Upper lobe of left lung (tissue), 6 donors: ENCODE results near the gene MYO3B. TPM values are rescaled to one million over a fixed set of nuclear protein-coding genes. Genes with fewer than 3 reads are reported as not detected.

Experiments used
- ATAC-seq, 2 donors: fragments of 200-7000 bp; cut with Tn5 transposase; one replicate each; pipeline ENCODE4 v1.9.1; 2022; ENCODE audit warnings: mild to moderate bottlenecking in 2 of 2, moderate library complexity in 2 of 2; ENCODE audit not compliant: low FRiP score in 2 of 2
- DNase-seq, 2 donors: peaks; one replicate each; pipeline ENCODE4 v3.0.0-alpha.2; 2019 to 2020
- H3K27ac ChIP-seq, 4 donors: fragments of 200-600 bp; sonication (generic); one replicate each; pipeline ENCODE4 v1.5.1; 2016 to 2019
- H3K27me3 ChIP-seq, 4 donors: fragments of 200-600 bp; sonication (generic); one replicate each; pipeline ENCODE4 v1.5.1; 2017 to 2019
- H3K36me3 ChIP-seq, 4 donors: fragments of 200-600 bp; sonication (generic); one replicate each; pipeline ENCODE4 v1.5.1; 2016 to 2019
- H3K4me1 ChIP-seq, 4 donors: fragments of 200-600 bp; sonication (generic); one replicate each; pipeline ENCODE4 v1.5.1; 2018 to 2019
- H3K4me3 ChIP-seq, 4 donors: fragments of 200-600 bp; sonication (generic); one replicate each; pipeline ENCODE4 v1.5.1; 2017 to 2019; ENCODE audit warnings: mild to moderate bottlenecking in 2 of 4, moderate library complexity in 1 of 4
- H3K9me3 ChIP-seq, 4 donors: fragments of 200-600 bp; sonication (generic); one replicate each; pipeline ENCODE4 v1.5.1; 2018 to 2019
- CTCF ChIP-seq, 6 experiments: fragments of 450-650 bp in 4 of 6; fragments of 200-600 bp in 2 of 6; sonication (generic) in 2 of 6; IDR thresholded peaks; one replicate each; pipeline ENCODE4 v1.5.1; 2016 to 2019; ENCODE audit warnings: antibody characterized with exemption in 6 of 6
- EP300 ChIP-seq, 4 donors: sonication (generic); formaldehyde crosslinking; IDR thresholded peaks; one replicate each; pipeline ENCODE4 v1.5.1; 2017; ENCODE audit warnings: antibody characterized with exemption in 4 of 4, control low read depth in 2 of 4
- POLR2A ChIP-seq, 4 donors: fragments of 450-650 bp; IDR thresholded peaks; one replicate each; pipeline ENCODE4 v1.5.1; 2016 to 2017; ENCODE audit warnings: antibody characterized with exemption in 4 of 4, mild to moderate bottlenecking in 2 of 4
- POLR2AphosphoS5 ChIP-seq, 2 donors: sonication (generic); formaldehyde crosslinking; IDR thresholded peaks; one replicate each; pipeline ENCODE4 v1.5.1; 2017; ENCODE audit warnings: antibody characterized with exemption in 2 of 2
- WGBS, 2 donors: methylation state at CpG; one replicate each; pipeline ENCODE4 v1.1.5; 2017 to 2018; 5-methylcytosine and 5-hydroxymethylcytosine counted together
- total RNA-seq, 6 donors: library from RNA; depleted of rRNA in 4 of 6; stranded (reverse); fragments of >200 nt in 4 of 6; gene quantifications; one replicate each; pipeline versions ENCODE4 v1.1.0 to v1.2.1, GENCODE V29; 2016 to 2021
- donor health status: DM: no; HTN: no; CAD: no; lungs with moderate emphysema.
- donor health status: DM: no; HTN: yes; CAD: no; lungs with severe emphysema.

The MYO3B gene
- total RNA-seq, 6 donors from 2014 or later: 0.09 to 0.20 (median 0.13) TPM; not detected in 3

- H3K36me3 ChIP-seq: no peaks in the 10 kb centered on the region
Observed at GRCh38 chr2:170218456-170218855, 40.5 kb downstream of the MYO3B start.

GRCh38 chr2:170218931-170219330, 41.0 kb downstream of the MYO3B start:
- no peak overlapping the region for H3K4me3 ChIP-seq
- 80 to 89% methylated on average over 1 of the region's 1 CpG for WGBS, 2 donors
- no peak for TF ChIP-seq EP300 (IDR thresholded peaks at IDR 0.05)
- TF ChIP-seq POLR2AphosphoS5 (IDR thresholded peaks at IDR 0.05): no peak
- TF ChIP-seq CTCF (IDR thresholded peaks at IDR 0.05): no peak
- no peak for TF ChIP-seq POLR2A (IDR thresholded peaks at IDR 0.05)
- DNase-seq (no peak), ATAC-seq (no peak)
- no peak overlapping the region for H3K27ac ChIP-seq
- H3K9me3 ChIP-seq: no peaks in the 10 kb centered on the region
- no peaks in the 10 kb centered on the region for H3K27me3 ChIP-seq
- no peaks in the 10 kb centered on the region for H3K36me3 ChIP-seq
- no peaks in the 10 kb centered on the region for H3K4me1 ChIP-seq

More at GRCh38 chr2:170218456-170218855, 40.5 kb downstream of the MYO3B start:
- Histone ChIP-seq H3K9me3 (no peaks in the 10 kb centered on the region), H3K4me1 (no peaks in the 10 kb centered on the region), H3K27ac (no peak overlapping the region), H3K4me3 (no peak overlapping the region), H3K27me3 (no peaks in the 10 kb centered on the region)
- DNase-seq (no peak), ATAC-seq (no peak)
- 54 to 58% methylated on average over 2 of the region's 2 CpGs for WGBS, 2 donors
- TF ChIP-seq POLR2A (IDR thresholded peaks at IDR 0.05): no peak
- no peak for TF ChIP-seq CTCF (IDR thresholded peaks at IDR 0.05)
- no peak for TF ChIP-seq EP300 (IDR thresholded peaks at IDR 0.05)
- no peak for TF ChIP-seq POLR2AphosphoS5 (IDR thresholded peaks at IDR 0.05)

GRCh38 chr2:170221317-170222288, 43.7 kb downstream of the MYO3B start:
- TF ChIP-seq POLR2A (IDR thresholded peaks at IDR 0.05) (no peak), CTCF (IDR thresholded peaks at IDR 0.05) (no peak), EP300 (IDR thresholded peaks at IDR 0.05) (no peak)
- ATAC-seq (no peak), DNase-seq (no peak)
- Histone ChIP-seq H3K4me1 (no peaks in the 10 kb centered on the region), H3K27me3 (no peaks in the 10 kb centered on the region), H3K27ac (no peak overlapping the region), H3K4me3 (no peak overlapping the region), H3K36me3 (no peaks in the 10 kb centered on the region), H3K9me3 (no peaks in the 10 kb centered on the region)
- 33 to 54% methylated on average over 6 of the region's 6 CpGs for WGBS, 2 donors

GRCh38 chr2:170222298-170222697, 44.4 kb downstream of the MYO3B start:
- Histone ChIP-seq H3K4me3 (no peak overlapping the region), H3K9me3 (no peaks in the 10 kb centered on the region), H3K27me3 (no peaks in the 10 kb centered on the region), H3K27ac (no peak overlapping the region), H3K36me3 (no peaks in the 10 kb centered on the region), H3K4me1 (no peaks in the 10 kb centered on the region)
- DNase-seq: no peak
- TF ChIP-seq POLR2AphosphoS5 (IDR thresholded peaks at IDR 0.05) (no peak), POLR2A (IDR thresholded peaks at IDR 0.05) (no peak)
- no peak for ATAC-seq
- 79 to 88% methylated on average over 5 of the region's 5 CpGs for WGBS, 2 donors

GRCh38 chr2:170222842-170223241, 44.9 kb downstream of the MYO3B start:
- no peaks in the 10 kb centered on the region for H3K4me1 ChIP-seq
- no peak overlapping the region for H3K27ac ChIP-seq
- WGBS, 2 donors: 73 to 84% methylated on average over 2 of the region's 2 CpGs
- H3K36me3 ChIP-seq: no peaks in the 10 kb centered on the region
- no peak overlapping the region for H3K4me3 ChIP-seq
- DNase-seq: no peak
- H3K9me3 ChIP-seq: no peaks in the 10 kb centered on the region
- ATAC-seq: no peak
- no peaks in the 10 kb centered on the region for H3K27me3 ChIP-seq
- TF ChIP-seq POLR2AphosphoS5 (IDR thresholded peaks at IDR 0.05): no peak
- no peak for TF ChIP-seq EP300 (IDR thresholded peaks at IDR 0.05)
- no peak for TF ChIP-seq POLR2A (IDR thresholded peaks at IDR 0.05)
- TF ChIP-seq CTCF (IDR thresholded peaks at IDR 0.05): no peak
